ENCODE data around the gene NUP210.

The NUP210 gene

DNA sequence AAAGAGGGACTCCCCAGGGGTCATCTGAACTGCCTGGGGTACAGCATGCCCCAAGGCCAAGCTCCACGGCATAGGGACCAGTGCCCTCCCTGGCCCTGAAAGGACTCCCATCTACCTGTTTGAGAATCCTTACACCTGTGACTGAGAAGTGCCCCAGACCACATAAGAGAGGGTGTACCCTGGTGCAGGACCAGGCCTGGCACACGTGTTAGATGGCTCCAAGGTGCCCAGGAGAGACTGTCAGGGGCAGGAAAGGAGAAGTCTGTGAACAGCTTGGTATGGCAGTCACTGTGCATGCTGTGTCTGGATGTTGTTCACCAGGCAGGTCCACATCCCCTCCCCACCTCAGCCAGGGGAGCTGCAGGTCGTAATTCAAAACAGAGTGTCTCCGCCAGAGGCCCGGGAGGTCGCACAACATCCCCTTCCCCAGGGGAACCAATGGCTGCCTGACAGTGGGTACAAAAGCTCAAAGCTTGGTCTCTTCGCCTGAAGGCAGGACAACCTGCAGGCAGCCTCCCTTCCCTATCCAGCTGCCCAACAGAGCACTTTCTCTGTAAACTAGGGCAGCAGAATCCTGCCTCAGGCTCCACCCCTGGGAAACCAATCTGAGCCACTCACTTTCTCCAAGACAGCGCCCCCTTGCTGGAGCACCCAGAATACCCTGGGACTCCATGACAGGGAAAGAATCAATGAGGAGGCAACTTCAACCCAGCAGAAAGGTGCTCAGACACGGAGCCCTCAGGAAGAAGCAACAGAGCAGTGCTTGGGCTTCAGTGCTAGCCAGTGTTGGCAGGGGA is 3.9 kb downstream of the NUP210 start:
- no CpG with 5 or more reads among the region's 9 CpGs for WGBS, 2 donors (ENCODE audit: extremely low coverage in 2 of 2, insufficient read length in 2 of 2, insufficient replicate concordance in 1 of 2)
- H3K9me3 ChIP-seq (replicated peaks in 1 of 2; ENCODE audit: control insufficient read depth in 2 of 2, insufficient read depth in 1 of 2, low read depth in 1 of 2, low read length in 2 of 2): no peaks in the 10 kb centered on the region
- H3K27me3 ChIP-seq (ENCODE audit: control insufficient read depth in 3 of 3, insufficient read depth in 3 of 3, low read depth in 1 of 3, low read length in 3 of 3): peaks cover 0 to 4% (median 3%) of the 10 kb centered on the region in 3 experiments
- no peak overlapping the region for H3K9ac ChIP-seq (ENCODE audit: low read depth, low read length, poor library complexity)
- DNase-seq (ENCODE audit: low spot score): no peak
- no peak overlapping the region for H2BK120ac ChIP-seq (ENCODE audit: low read depth, low read length)
- no peak overlapping the region for H4K91ac ChIP-seq (ENCODE audit: low read depth, low read length, poor library complexity)
- H3K27ac ChIP-seq (replicated peaks; ENCODE audit: low read length): no peak overlapping the region
- no peak overlapping the region for H3K4me3 ChIP-seq (ENCODE audit: low read length in 2 of 2)
- H3K4ac ChIP-seq (ENCODE audit: low read length): no peak overlapping the region
- H3K4me1 ChIP-seq (ENCODE audit: control insufficient read depth in 2 of 2, insufficient read depth in 1 of 2, low read depth in 1 of 2, low read length in 2 of 2): peaks cover 9 to 19% of the 10 kb centered on the region in 2 donors
- H3K4me2 ChIP-seq (ENCODE audit: insufficient read depth, low read length, poor library complexity, severe bottlenecking): no peak overlapping the region
- no peak overlapping the region for H2BK15ac ChIP-seq (ENCODE audit: low read length)
- peaks cover 14% of the 10 kb centered on the region for H3K79me1 ChIP-seq (ENCODE audit: low read depth, low read length)
- no peak overlapping the region for H4K8ac ChIP-seq (ENCODE audit: low read depth, low read length)
- H2BK12ac ChIP-seq (ENCODE audit: low read length): no peak overlapping the region
- no peak overlapping the region for H2AK5ac ChIP-seq (ENCODE audit: low read depth, low read length)
- H3K14ac ChIP-seq (ENCODE audit: low read length): no peak overlapping the region
- H3K36me3 ChIP-seq (replicated peaks in 1 of 2; ENCODE audit: control insufficient read depth in 2 of 2, insufficient read depth in 2 of 2, low read length in 2 of 2): peaks cover 1 to 15% of the 10 kb centered on the region in 2 donors
- no peak overlapping the region for H3K18ac ChIP-seq (ENCODE audit: low read length)
- H2AFZ ChIP-seq (ENCODE audit: low read length): no peak overlapping the region
- no peak overlapping the region for H2BK5ac ChIP-seq (ENCODE audit: low read length)
- H3K23ac ChIP-seq (ENCODE audit: low read depth, low read length, poor library complexity): no peak overlapping the region

DNA sequence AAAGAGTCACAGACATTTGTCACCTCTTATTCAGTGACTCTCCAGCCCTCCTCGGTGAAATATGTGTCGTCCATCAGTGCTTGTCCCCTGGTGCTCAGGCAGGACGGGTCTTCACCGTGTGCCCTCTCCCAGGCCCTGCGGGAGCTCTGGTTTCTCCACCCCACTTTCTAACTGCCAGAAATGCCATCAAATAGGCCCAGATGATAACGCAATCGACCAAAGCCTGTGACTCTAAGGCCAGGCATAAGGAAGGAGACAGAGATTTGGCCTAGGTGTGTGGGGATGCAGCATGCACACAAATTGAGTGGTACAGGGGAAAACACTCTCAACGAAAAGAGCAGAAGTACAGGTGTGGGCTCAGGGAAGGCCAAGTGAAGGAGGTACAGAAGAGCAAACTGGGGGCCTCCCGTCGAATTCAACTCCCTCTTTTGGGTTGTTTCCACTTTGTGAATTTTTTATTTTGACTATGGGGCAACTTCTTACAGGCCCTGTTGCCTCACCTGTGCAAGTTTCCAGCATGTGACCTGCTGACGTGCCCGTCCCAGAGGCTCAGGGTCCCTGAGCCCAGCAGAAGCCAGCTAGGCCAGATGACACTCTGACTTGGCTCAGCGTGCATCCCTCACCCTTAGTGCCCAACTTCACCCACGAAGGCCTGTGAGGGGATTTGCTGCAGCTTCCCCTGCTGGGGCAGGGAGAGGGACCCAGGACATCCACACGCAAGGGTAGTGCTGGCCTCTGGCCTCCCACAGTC is 4.7 kb downstream of the NUP210 start:
- no peak overlapping the region for H3K4ac ChIP-seq (ENCODE audit: low read length)
- H3K79me1 ChIP-seq (ENCODE audit: low read depth, low read length): peaks cover 14% of the 10 kb centered on the region
- H2BK15ac ChIP-seq (ENCODE audit: low read length): no peak overlapping the region
- H2AFZ ChIP-seq (ENCODE audit: low read length): no peak overlapping the region
- H4K8ac ChIP-seq (ENCODE audit: low read depth, low read length): no peak overlapping the region
- peaks cover 1 to 15% of the 10 kb centered on the region in 2 donors for H3K36me3 ChIP-seq (replicated peaks in 1 of 2; ENCODE audit: control insufficient read depth in 2 of 2, insufficient read depth in 2 of 2, low read length in 2 of 2)
- no peak overlapping the region for H2AK5ac ChIP-seq (ENCODE audit: low read depth, low read length)
- DNase-seq (ENCODE audit: low spot score): no peak
- H3K9me3 ChIP-seq (replicated peaks in 1 of 2; ENCODE audit: control insufficient read depth in 2 of 2, insufficient read depth in 1 of 2, low read depth in 1 of 2, low read length in 2 of 2): no peaks in the 10 kb centered on the region
- H2BK120ac ChIP-seq (ENCODE audit: low read depth, low read length): no peak overlapping the region
- no peak overlapping the region for H2BK12ac ChIP-seq (ENCODE audit: low read length)
- no CpG with 5 or more reads among the region's 15 CpGs for WGBS, 2 donors (ENCODE audit: extremely low coverage in 2 of 2, insufficient read length in 2 of 2, insufficient replicate concordance in 1 of 2)
- H2BK5ac ChIP-seq (ENCODE audit: low read length): no peak overlapping the region
- peaks cover 0 to 4% (median 0%) of the 10 kb centered on the region in 3 experiments for H3K27me3 ChIP-seq (ENCODE audit: control insufficient read depth in 3 of 3, insufficient read depth in 3 of 3, low read depth in 1 of 3, low read length in 3 of 3)
- no peak overlapping the region for H3K27ac ChIP-seq (replicated peaks; ENCODE audit: low read length)
- H3K18ac ChIP-seq (ENCODE audit: low read length): no peak overlapping the region
- no peak overlapping the region for H3K14ac ChIP-seq (ENCODE audit: low read length)
- H3K9ac ChIP-seq (ENCODE audit: low read depth, low read length, poor library complexity): no peak overlapping the region
- H3K4me3 ChIP-seq (ENCODE audit: low read length in 2 of 2): no peak overlapping the region
- no peak overlapping the region for H3K23ac ChIP-seq (ENCODE audit: low read depth, low read length, poor library complexity)
- no peak overlapping the region for H3K4me2 ChIP-seq (ENCODE audit: insufficient read depth, low read length, poor library complexity, severe bottlenecking)
- H4K91ac ChIP-seq (ENCODE audit: low read depth, low read length, poor library complexity): no peak overlapping the region
- peaks cover 5 to 16% of the 10 kb centered on the region in 2 donors for H3K4me1 ChIP-seq (ENCODE audit: control insufficient read depth in 2 of 2, insufficient read depth in 1 of 2, low read depth in 1 of 2, low read length in 2 of 2)

DNA sequence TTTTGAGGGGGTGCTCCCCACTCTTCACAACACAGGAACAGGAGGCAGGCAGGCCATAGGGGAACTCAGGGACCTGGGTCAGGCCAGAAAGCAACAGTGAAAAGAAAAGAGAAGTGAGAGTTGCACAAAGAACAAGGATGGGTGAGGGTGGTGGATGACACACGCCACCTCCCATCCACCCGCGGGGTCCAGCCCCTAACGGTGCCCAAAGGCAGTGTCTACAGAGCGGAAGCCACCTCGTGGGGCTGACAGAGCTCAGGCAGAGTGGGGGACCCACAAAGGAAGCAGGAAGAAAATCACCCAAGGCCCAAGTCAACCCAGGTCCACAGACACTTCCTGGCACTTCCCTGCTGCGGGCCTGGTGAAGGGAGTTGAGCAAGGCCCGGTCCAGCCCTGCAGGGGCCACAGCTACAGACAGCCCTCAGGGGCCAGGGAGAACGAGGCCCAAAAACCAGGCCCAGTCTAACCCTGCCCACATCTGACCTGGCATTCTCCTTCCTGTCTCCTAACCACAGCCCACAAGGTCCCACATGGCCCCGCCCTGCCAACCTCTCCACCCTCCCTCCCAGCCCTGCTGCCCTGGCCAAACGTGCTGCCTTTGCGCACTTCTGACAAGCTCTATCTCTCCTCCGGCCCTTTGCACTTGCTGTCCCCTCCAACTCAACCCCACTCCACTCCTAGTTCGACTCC is 5.9 kb downstream of the NUP210 start:
- Histone ChIP-seq H4K8ac (ENCODE audit: low read depth, low read length) (no peak overlapping the region), H3K4me1 (ENCODE audit: control insufficient read depth in 2 of 2, insufficient read depth in 1 of 2, low read depth in 1 of 2, low read length in 2 of 2) (peaks cover 4 to 13% of the 10 kb centered on the region in 2 donors), H3K79me1 (ENCODE audit: low read depth, low read length) (peaks cover 8% of the 10 kb centered on the region), H3K27ac (replicated peaks; ENCODE audit: low read length) (no peak overlapping the region), H3K4me3 (ENCODE audit: low read length in 2 of 2) (no peak overlapping the region), H3K27me3 (ENCODE audit: control insufficient read depth in 3 of 3, insufficient read depth in 3 of 3, low read depth in 1 of 3, low read length in 3 of 3) (peaks cover 0 to 3% (median 0%) of the 10 kb centered on the region in 3 experiments), H2BK5ac (ENCODE audit: low read length) (no peak overlapping the region), H3K9me3 (replicated peaks in 1 of 2; ENCODE audit: control insufficient read depth in 2 of 2, insufficient read depth in 1 of 2, low read depth in 1 of 2, low read length in 2 of 2) (peaks cover 2 to 3% of the 10 kb centered on the region in 2 donors), H3K36me3 (replicated peaks in 1 of 2; ENCODE audit: control insufficient read depth in 2 of 2, insufficient read depth in 2 of 2, low read length in 2 of 2) (peaks cover 1 to 19% of the 10 kb centered on the region in 2 donors), H2AFZ (ENCODE audit: low read length) (no peak overlapping the region), H2BK120ac (ENCODE audit: low read depth, low read length) (no peak overlapping the region), H3K4me2 (ENCODE audit: insufficient read depth, low read length, poor library complexity, severe bottlenecking) (no peak overlapping the region), H2BK15ac (ENCODE audit: low read length) (no peak overlapping the region), H2BK12ac (ENCODE audit: low read length) (no peak overlapping the region), H3K23ac (ENCODE audit: low read depth, low read length, poor library complexity) (no peak overlapping the region), H3K14ac (ENCODE audit: low read length) (no peak overlapping the region), H3K9ac (ENCODE audit: low read depth, low read length, poor library complexity) (no peak overlapping the region), H2AK5ac (ENCODE audit: low read depth, low read length) (no peak overlapping the region), H4K91ac (ENCODE audit: low read depth, low read length, poor library complexity) (no peak overlapping the region), H3K18ac (ENCODE audit: low read length) (peak overlapping the region; percentile 70), H3K4ac (ENCODE audit: low read length) (no peak overlapping the region)
- WGBS, 2 donors (ENCODE audit: extremely low coverage in 2 of 2, insufficient read length in 2 of 2, insufficient replicate concordance in 1 of 2): no CpG with 5 or more reads among the region's 14 CpGs
- no peak for DNase-seq (ENCODE audit: low spot score)
